GM19438 (cell line): Measurements from ENCODE around the gene PTPRF.

Experiments used
- ATAC-seq: cut with Tn5 transposase; IDR thresholded peaks from one replicate; pipeline ENCODE4 v1.9.1; 2021; ENCODE audit warnings: low read depth; ENCODE audit not compliant: unreplicated experiment

PTPRF gene

DNA sequence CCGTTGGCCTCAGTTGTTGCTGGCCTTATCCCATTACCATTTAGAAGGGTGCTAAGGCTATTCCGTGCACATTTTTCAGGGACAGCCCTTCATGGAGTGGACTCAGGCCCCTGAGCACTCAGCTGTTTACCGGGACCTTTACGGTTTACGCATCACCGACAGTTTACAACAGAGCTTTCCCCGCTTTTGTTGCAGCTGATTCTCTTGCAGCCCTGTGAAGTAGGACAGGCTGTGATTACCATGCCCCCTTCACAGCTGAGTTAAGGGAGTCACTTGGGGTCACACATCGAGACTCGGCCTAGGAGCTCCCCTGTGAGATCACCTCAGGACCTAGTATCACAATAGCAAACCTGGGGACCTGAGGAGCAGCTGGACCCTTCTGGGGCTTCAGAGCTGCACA, 41.9 kb downstream of the PTPRF start:
- no peak for ATAC-seq

DNA sequence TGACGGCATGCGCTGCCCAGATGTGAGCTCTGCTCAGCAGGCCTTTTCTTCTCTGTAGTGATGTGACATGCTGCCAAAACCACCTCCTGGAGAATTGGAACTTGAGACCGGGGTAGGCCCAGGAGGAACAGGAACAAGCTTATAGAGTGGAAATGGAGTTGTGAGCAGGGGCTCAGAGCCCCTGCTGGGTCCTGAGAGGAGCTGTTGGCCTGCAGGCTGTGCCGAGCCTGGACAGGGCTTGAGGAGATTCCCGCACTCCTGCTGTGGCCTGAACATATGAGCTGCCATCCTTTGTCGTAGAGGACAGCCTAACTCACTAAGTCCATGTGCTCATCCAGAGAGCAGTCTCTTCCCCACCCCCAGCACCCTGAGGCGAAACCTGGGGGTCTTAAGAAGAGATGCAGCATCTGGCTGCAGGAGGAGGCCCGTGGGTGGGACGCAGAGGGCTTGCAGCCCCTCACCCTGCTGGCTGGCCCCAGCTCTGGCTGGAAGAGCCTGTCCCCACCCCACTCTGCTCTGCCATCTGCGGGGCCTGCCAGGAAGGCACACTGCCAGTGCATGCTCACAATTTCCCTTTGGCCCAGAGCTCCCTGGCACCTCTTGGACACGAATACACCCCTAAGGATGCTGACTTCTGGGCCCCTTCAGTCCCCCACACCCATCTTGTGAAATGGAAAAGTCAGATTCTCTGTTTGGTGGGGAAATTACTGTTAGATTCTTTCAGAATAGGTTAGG, 42.5 kb downstream of the PTPRF start:
- no peak for ATAC-seq

- no peak for ATAC-seq
Measured at GRCh38 chr1:43576521-43576920, 45.8 kb downstream of the PTPRF start.

GRCh38 chr1:43577655-43578542, 47.2 kb downstream of the PTPRF start:
- no peak for ATAC-seq

DNA sequence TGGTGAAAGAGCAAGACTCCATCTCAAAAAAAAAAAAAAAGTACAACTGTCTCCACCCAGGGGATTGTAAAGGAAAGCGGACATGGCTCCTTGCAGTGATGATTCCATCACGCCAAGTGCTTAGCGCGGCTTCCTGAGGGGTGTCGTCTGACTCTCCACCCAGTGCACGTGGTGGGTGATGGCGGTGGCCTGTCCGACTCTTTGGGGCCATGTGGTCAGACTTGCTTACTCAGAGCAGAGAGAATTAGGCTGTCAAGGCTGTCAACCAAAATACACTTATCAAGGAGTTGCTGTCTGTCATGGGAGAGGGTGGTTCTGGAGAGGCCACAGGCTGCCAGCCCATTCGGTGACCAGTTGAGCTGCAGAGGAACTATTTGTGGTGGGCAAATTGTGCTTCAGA, 49.4 kb downstream of the PTPRF start:
- ATAC-seq: no peak

- ATAC-seq: no peak
Measured at GRCh38 chr1:43582162-43582566, 51.5 kb downstream of the PTPRF start.

GRCh38 chr1:43583058-43583457, 52.4 kb downstream of the PTPRF start:
- ATAC-seq: no peak

DNA sequence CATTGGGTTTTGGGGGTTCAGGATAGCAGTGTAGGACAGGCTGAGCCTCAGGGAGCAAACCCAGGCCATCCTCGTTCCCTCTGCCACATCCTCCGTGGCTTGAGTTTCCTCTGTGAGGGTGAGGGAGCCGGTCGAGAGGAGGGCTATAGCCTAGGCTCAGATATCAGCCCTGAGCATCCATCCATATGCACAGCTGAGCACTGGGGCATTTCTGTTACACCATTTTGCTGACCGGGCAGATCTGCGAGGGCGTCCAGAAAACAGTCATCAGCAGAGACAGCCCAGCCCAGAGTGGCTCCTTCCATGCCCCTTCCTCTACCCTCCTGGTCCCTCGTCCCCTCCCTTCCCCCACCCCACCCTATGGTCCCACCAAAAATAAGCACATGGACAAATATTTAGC, 53.5 kb downstream of the PTPRF start:
- no peak for ATAC-seq

DNA sequence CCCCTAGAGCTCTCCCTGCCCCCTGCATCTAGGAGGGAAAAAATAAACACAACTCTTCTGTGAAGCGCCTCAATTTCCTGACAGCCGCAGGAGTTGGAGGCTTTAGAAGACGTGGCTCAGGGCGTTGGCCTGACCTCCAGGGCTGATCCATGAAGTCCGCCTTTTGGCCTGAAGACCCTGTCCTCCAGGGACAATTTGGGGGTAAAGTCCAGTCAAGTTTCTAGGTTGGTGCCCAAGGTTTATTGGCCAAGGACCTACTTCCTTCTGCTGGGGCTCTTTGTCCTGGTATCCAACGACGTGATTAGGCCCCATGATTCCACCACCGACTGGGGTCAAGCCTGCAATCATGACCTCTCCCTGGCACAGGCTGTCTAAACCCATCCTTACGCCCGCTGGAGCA, 54.9 kb downstream of the PTPRF start:
- ATAC-seq: no peak

- no peak for ATAC-seq
Measured at GRCh38 chr1:43586136-43586731, 55.6 kb downstream of the PTPRF start.

- ATAC-seq: no peak
Measured at GRCh38 chr1:43587001-43587400, 56.3 kb downstream of the PTPRF start.

DNA sequence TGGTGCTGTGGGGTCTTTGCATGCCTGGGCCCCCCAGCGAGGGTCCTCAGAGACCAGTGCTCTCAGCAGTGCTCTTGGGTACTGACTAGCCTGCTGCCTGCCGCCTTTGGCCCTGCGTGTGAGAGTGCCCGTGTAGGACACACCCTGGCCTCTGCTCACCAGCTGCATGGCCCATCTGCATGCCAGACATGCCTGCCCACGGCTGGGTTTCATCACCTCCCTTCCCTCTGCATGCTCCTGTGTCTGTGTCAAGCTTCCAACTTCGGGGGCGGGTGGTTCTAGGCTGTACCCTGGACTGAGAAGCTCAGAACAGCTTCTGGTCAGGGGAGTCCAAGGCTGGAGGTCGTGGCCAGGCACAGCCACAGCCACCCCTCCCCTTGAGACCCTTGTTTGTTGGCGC, 56.9 kb downstream of the PTPRF start:
- ATAC-seq: no peak

GRCh38 chr1:43588592-43588991, 57.9 kb downstream of the PTPRF start:
- ATAC-seq: no peak

DNA sequence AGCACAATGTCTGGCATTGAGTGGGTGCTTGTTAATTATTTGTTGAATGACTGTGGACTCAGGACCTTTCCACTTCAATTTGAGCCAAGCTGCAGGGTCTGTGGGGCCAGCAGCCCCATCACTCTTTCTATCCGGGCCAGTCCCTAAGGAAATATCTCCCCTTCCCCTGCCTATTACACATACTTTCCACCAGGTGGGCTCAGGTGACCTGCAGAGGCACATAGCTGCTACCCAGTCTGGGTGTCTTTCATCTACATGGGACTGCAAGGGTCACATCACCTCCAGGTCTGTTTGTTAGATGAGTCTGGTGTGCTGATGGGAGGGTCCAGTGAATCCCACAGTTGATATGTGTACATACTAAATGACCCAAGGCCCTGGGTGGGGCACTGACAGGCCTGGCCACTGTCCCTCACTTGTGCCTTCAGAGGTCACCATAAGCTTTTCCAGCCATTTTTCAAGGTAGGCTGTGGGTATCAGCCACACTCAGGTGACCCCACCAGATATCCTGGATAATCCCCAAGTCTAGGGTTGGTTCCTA, 59.8 kb downstream of the PTPRF start:
- no peak for ATAC-seq

- ATAC-seq: no peak
Measured at GRCh38 chr1:43591181-43591580, 60.5 kb downstream of the PTPRF start.

DNA sequence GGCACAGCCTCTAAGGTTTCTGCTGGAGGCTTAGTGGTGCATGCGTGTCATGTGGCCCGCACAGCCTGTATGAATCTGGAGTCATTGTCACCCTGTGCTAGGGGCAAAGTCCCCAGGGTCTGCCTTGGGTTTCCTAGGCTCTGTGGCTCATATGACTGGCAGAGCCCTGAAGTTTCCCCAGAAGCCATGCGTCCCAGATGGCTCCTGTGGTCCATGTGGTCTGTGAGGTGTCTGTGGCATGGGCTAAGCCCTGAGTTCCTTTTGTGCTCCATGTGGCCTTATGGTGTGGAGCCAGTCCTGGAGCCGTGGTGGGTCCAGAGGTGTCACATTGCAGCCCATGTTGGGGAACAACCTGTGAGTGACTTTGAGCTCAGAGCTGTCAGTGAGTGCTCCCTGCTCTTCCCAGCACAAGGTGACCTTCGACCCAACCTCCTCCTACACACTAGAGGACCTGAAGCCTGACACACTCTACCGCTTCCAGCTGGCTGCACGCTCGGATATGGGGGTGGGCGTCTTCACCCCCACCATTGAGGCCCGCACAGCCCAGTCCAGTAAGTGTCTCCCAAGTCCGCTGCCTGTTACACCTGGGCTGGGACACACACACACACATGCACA, 61.5 kb downstream of the PTPRF start:
- no peak for ATAC-seq

DNA sequence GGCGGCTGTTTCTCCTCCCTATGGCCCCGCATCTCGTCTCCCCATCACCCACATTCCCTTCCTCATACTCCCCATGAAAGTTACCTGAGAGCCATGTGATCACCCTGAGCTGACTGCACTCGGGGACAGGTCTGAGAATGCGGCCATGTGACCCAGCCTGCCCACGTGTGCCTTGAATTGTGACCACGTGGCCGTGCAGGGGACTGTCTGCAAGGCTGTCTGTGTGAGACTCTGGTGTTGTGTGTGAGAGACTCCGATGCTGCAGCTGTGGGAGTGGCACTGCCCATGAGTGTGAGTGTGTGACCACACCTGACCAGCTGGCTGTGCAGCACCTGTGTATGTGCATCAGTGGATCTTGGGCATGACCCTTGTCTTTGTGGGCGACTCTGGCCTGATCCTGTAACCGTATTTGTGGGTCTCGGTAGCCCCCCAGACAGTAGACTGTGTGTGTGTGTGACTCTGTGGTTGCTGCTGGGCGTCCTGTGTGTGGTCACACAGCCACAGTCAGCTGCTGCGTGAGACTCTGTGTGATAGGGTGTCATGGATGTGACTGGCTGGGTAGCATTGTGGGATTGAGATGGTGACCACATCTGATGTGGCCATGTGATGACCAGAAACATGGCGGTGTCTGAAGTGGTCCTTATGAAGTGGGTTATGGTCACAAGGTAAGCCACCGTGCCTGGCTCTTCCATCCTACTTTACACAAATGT, 62.4 kb downstream of the PTPRF start:
- ATAC-seq: no peak

DNA sequence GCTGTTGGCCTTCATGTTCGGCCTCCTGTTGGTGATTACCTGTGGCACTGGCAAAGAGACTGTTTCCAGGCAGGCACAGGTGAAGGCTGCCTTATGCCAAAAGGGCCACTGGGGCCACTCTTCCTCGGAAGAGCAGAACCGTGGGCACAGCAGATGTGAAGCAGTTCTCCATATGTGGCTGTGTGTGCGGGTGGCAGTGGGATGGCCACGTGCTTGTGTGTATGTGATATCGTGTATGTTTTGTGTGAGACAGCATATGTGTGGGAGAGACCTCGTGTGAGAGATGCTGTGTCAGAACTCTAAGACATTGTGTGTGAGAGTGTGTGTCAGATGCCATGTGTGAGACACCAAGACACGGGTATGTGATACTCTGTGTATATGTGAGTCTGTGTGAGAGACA, 65.9 kb downstream of the PTPRF start:
- ATAC-seq: no peak

GRCh38 chr1:43597028-43597427, 66.3 kb downstream of the PTPRF start:
- ATAC-seq: no peak

GRCh38 chr1:43597721-43598120, 67.0 kb downstream of the PTPRF start:
- no peak for ATAC-seq
